Right lobe of liver (tissue), 4 donors: ENCODE results near the gene PDE7B.

Source experiments
- CTCF ChIP-seq, 4 donors: fragments of 200-600 bp in 3 of 4; fragments of 450-650 bp in 1 of 4; IDR thresholded peaks; one replicate each; pipeline versions ENCODE4 v1.5.1 to v1.8.0; 2016 to 2022; ENCODE audit warnings: antibody characterized with exemption in 4 of 4, mild to moderate bottlenecking in 2 of 4
- POLR2A ChIP-seq: fragments of 450-650 bp; IDR thresholded peaks from one replicate; pipeline ENCODE4 v1.6.1; 2017; ENCODE audit warnings: antibody characterized with exemption, mild to moderate bottlenecking
- donor health status: DM: no; HTN: no; CAD: no.
- donor health status: DM: no; HTN: no; CAD: no.
- donor health status: DM: no; HTN: yes; CAD: no.

- no peak for TF ChIP-seq CTCF (IDR thresholded peaks at IDR 0.05)
- no peak for TF ChIP-seq POLR2A
Measured at GRCh38 chr6:135994857-135995544, 143.5 kb downstream of the PDE7B start.
